GM19035 (cell line): ENCODE results near the gene SLC25A47.
"Not testable (repeated sequence)": the region's sequence is repeated elsewhere in the genome, so short reads cannot be mapped to it uniquely, and the experiment has no call there.

Source experiments
- ATAC-seq: cut with Tn5 transposase; IDR thresholded peaks from one replicate; pipeline ENCODE4 v1.9.1; 2021; ENCODE audit not compliant: unreplicated experiment

The SLC25A47 gene

GRCh38 chr14:100289916-100290606 lies 33.1 kb upstream of the SLC25A47 start:
- no peak for ATAC-seq

DNA sequence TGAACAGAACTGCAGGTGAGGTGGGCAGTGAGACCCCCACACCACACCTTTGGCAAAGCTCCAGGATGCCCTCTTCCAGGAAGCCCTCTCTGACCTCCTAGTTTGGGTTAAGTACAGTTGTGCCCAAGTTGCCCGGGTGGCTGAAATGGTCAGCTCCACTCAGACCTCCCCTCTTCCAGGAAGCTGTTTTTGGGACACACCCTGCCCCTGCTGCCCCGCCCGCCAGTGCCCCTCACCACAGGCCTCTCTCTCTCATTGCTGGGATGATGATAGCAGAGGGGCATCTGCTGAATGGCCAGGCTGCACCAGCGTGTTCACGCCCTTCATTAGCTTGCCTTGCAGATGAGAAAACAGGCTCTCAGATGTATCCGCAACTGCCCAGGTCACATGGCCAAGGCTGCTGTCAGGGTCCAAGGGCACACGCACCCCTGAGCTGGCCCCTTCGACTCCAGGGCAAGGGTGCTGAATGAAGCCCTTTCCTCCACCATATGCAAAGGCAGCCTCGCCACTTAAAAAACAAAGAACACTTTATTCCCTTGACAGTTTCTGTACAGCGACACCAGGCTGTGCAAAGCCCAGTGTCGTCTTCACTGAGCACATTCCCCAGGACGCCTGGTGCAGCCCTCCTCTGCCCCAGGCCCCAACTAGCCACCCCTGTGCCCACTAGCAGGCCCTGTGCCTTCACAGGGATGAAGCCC lies 32.4 kb upstream of the SLC25A47 start:
- ATAC-seq = no peak

- ATAC-seq = no peak
These were observed 31.6 kb upstream of the SLC25A47 start for GRCh38 chr14:100291305-100292075.

DNA sequence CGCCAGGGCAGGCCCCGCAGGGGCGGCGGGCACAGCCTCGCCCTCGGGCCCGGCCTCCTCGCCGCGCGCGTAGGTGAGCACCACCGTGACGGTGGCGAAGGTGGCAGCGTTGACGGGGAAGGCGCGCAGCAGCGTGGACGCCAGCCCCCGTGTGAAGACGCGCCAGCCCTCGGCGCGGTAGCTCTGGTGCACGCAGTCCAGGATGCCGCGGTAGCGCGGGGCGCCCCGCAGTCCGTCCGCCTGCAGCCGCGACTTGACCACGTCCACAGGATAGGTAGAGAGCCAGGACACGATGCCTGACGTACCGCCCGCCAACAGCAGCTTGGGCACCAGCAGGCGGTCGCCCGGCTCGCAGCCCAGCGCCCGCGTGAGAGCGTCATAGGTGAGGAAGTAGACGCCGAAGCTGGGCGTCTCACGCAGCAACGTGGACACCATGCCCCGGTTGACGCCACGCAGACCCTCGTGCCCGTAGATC lies 30.8 kb upstream of the SLC25A47 start:
- ATAC-seq = no peak

DNA sequence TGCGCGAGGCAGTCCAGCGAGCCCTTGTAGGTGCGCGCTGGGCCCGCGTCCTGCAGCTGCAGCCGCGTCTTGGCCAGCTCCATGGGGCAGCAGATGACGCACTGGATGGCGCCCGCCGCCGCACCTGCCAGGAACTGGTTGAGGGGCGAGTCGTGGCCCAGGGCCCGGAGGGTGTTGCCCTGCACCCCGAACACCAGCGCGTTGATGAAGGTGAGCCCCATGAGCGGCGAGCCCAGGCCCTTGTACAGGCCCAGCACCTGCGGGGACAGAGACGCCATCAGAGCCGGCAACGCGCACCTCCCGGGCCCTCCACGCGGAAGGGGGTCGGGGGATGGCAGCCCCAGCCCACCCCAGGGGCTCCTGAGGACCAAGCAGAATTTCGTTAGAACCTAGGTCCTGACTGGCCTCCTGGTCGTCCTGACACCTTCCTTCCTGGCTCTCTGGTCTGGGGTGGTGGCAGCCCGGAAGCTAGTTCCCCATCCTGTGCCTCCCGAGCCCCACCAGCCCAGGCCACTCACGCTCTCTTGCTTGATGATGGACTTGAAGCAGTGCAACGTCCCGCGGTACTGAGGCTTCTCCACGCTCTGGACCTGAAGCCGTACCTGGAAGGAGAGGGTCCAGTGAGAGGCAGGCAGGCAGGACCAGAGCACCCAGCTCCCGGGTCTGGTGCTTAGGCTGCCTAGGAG lies 30.2 kb upstream of the SLC25A47 start:
- no peak for ATAC-seq

- no peak for ATAC-seq
These were observed 29.5 kb upstream of the SLC25A47 start for GRCh38 chr14:100293497-100294212.

DNA sequence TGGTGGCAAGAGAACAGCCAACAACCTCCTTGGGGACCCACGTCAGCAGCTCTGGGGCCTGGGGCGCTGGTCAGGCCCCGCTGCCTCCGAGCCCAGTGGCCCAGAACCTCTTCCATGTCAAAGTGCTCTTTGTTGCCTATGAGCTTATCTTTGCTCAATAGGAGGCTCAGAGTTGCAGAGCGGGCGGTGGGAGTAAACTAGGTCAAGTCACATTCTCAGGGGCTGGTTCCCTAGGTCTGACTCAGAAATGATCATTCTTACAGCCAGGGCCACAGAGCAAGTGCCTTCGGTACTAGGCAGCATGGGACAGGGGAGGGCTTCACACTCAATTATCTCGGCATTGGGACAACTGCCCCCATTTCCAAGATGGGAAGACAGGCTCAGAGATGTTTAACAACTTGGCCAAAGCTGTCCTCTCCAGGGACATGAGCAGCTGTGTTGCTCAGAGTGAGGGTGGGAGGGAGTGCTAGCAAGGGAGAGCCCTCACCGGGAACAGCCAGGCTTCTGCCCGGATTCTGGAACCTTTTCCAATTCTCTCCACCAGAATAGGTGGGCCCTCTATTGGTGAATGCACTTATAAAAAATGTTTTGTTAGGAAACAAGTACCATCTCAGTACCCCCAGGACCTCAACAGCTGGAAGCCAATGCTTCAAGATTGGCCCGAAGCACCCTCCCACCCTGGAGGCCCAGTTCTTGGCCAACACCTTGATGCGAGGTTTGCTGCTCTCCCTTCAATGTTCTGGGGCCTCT lies 28.8 kb upstream of the SLC25A47 start:
- no peak for ATAC-seq

- no peak for ATAC-seq
These were observed 28.2 kb upstream of the SLC25A47 start for GRCh38 chr14:100294963-100295330.

DNA sequence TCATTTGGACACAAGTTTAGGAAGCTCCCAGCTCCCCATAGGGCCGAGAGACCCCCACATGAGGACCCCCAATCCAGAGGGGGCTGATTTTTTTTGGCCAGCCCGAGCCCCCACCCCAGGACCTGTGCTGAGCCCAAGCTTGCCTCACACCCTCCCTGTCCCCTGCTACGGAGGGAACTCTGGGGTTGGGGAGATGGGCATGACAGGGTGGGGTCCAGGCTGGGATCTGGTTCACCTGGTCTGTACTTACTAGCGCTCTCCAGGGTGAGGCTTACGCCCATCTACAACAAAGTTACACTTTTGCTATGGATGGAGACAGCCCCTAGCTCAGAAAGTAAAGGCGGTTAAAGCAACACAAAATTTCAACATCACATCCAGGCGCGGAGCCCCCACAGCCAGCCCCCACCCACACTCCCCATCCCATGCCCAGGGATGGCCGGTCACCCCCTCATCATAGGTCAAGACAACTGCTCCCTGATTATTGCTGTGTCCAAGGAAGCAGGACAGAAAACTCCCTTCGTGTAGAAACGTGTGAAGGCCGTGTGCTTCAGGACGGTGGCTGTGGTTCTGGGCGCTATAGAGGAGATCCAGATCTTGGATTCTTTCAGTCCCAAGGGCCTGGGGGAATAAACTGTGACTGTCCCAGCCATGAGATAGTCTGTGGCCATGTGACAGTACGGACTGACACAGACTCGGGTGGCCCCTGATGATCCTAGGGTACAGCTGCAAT lies 27.6 kb upstream of the SLC25A47 start:
- ATAC-seq = no peak

DNA sequence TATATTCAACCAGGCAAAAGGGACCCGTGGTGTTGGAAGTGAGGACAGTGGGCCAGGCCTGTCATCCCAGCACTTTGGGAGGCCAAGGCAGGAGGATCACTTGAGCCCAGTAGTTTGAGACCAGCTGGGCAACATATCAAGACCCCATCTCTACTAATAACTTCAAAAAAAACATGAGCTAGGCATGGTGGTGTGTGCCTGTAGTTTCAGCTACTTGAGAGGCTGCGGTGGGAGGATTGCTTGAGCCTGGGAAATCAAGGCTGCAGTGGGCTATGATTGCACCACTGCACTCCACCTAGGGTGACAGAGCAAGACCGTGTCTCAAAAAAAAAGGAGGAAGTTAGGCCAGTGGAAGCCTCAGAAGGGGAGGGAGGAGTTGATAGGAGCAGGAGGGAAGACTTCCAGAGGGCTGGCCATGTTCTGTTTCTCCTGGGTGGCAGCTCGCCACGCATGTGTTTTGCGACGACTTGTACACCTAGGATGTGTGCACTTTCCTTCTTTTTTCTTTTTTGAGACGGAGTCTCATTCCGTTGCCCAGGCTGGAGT lies 27.0 kb upstream of the SLC25A47 start:
- ATAC-seq = no peak

DNA sequence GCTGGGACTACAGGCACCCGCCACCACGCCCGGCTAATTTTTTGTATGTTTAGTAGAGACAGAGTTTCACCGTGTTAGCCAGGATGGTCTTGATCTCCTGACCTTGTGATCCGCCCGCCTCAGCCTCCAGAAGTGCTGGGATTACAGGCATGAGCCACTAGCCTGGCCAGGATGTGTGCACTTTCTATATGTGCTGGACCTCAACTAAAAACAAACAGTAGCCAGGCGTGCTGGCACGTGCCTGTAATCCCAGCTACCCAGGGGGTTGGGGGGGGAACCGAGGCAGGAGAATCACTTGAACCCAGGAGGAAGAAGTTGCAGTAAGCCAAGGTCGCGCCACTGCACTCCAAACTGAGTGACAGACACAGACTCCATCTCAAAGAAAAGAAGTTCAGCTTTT lies 26.4 kb upstream of the SLC25A47 start:
- ATAC-seq = not testable (repeated sequence)

DNA sequence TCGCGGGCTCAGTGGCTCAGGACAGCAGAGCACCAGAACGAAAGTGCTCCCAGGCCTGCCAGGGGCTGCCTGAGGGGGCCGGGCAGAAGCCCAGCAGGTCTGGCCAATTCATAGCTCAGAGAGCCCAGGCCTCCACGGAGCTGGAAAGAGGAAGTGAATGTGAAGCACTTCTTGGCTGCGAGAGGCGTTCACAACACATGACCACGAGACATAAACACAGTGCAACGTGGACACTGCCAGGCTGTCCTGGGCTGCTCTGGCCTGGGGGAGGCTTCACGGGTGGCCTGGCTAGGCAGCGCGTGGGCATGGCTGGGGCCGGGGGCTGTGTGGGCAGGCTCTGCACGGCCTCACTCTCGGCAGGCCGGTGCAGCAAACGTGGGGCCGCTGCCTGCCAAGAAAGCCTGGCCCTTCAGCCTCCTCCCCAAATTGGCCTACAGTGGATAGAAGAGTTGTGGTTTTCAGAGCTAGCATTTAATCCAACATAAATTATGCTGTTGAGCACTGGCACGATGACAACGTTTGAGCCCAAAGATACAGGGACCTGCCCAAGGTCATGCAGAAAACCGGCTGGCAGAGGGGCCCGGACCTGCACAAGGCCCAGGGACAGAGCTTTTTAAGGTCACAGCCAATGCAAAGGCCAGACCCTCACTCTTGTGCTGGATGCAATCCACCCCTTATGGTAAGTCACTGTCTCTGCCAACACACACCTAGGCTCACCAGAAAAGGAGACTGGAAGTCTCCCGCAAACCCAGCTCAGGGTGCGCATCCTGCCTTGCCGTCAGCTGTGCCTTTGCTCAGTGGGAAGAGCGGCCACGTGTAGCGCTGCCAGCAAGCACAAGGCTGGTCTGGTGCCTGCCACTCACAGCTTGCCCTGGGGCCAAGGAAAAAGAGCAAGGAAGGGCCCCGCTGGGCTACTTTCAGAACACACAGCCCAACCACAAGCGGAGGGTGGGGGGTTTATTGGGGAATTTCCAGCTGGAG lies 25.5 kb upstream of the SLC25A47 start:
- ATAC-seq = peak; percentile 81

- no peak for ATAC-seq
These were observed 24.4 kb upstream of the SLC25A47 start for GRCh38 chr14:100298551-100299237.

- no peak for ATAC-seq
These were observed 23.9 kb upstream of the SLC25A47 start for GRCh38 chr14:100299238-100299560.

DNA sequence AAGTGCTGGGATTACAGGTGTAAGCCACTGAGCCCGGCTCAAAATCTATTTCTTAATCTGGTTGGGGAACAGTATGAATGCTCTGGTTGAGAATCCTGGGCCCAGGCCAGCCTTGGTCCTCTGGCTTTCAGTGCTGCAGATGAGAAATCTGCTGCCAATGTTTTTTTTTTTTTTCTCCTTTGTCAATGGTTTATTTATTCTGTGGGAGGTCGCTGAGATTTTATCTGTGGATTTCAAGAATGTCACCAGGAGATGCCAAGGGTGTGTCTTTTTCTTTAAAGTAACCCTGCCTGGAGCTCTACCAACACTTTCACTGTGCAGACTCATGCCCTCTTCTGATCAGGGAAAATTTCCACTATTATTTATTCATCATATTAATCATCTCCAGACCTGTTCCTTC lies 20.5 kb upstream of the SLC25A47 start:
- no peak for ATAC-seq

DNA sequence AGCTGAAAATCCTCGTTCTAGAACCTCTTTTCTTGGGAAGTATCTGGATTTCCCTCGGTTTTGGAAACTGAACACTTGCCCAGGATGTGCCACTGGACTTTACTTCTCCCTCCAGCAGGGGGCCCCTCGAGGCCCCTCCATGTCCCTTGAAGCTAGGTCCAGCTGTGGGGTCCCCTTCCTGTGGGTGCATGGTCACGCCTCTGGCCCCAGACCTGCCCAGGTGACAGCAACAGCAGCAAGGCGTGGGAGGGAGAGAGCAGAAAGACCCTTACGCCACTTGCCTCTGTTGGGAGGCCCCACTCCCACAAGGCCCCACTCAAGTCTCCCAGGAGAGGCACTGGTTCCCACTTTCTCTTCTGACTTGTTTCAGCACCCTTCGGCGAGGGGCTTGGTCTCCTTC lies 20.0 kb upstream of the SLC25A47 start:
- no peak for ATAC-seq

GRCh38 chr14:100303925-100304324 lies 19.2 kb upstream of the SLC25A47 start:
- ATAC-seq = no peak
